Fibroblast of peridontal ligament (primary cell): ENCODE data around the gene HFE.
A peak's percentile ranks its signal among the peaks of the same experiment; 100 is the strongest.
"Not testable (repeated sequence)": the region's sequence is repeated elsewhere in the genome, so short reads cannot be mapped to it uniquely, and the experiment has no call there.

Source experiments
- DNase-seq: peaks from one replicate; pipeline ENCODE4 v3.0.0-alpha.2; 2010; ENCODE audit errors: extremely low read depth

The HFE gene, protein sequence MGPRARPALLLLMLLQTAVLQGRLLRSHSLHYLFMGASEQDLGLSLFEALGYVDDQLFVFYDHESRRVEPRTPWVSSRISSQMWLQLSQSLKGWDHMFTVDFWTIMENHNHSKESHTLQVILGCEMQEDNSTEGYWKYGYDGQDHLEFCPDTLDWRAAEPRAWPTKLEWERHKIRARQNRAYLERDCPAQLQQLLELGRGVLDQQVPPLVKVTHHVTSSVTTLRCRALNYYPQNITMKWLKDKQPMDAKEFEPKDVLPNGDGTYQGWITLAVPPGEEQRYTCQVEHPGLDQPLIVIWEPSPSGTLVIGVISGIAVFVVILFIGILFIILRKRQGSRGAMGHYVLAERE

GRCh38 chr6:26087284-26088115 lies at the start of gene HFE:
Gene HFE, plus strand, starts transcription at chr6:26087429. Its CDS starts 12 bp downstream, at chr6:26087441.
- peak; percentile 72 for DNase-seq

DNA sequence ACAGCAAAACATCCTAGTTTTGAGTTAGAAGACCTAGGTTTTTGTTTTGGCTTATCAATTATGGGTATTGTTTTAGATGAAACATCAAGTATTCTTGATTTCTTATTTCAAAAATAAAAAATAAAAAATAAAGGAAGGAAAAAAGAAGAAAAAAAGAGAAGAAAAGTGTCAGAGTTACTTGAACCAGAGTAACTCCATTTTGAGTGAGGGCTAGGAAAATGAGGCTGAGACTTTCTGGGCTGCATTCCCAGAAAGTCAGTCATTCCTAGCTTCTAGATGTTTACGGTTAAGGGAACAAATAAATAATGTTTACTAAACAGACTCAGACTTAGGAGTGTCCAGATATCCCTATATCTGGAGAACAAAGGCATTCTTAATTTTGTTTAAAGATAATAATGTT lies 45.3 kb upstream of the HFE start:
- no peak for DNase-seq

GRCh38 chr6:26043384-26044139 lies 43.7 kb upstream of the HFE start:
- DNase-seq = peak; percentile 100

DNA sequence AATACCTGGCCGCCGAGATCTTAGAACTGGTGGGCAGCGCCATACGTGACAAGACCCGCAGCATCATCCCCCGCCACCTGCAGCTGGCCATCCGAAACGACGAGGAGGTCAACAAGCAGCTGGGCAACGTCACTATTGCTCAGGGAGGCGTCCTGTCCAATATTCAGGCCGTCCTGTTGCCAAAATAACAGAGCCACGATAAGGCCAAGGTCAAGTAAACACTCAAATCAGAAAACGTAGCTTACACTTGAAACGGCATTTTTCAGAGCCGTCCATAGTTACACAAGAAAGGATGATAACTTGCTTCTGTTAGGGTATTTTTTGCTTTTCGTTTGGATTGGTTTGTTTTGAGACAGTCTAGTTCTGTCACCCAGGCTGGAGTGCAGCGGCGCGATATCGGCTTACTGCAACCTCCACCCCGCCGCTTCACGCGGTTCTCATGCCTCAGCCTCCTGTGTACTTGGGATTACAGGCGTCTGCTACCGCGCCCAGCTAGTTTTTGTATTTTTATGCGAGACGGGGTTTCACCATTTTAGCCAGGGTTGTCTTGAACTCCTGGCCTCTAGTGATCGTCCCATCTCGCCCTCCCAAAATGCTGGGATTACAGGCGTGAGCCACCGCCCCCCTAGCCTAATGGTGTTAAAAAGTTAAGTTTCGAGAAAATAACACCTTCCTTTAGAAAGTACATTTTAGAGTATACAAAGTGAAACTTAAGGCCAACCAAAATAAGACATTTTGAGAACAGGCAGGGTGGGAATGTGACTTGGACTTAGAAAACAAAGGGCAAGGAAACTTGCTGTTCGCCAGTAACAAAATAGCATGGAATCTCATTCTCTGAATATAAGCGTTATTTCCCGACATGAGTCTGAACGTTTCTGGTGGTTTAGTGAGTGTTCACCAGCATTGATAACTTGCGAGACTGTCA lies 42.8 kb upstream of the HFE start:
- DNase-seq = no peak

GRCh38 chr6:26045065-26045927 lies 41.9 kb upstream of the HFE start:
- peak; percentile 96 for DNase-seq

DNA sequence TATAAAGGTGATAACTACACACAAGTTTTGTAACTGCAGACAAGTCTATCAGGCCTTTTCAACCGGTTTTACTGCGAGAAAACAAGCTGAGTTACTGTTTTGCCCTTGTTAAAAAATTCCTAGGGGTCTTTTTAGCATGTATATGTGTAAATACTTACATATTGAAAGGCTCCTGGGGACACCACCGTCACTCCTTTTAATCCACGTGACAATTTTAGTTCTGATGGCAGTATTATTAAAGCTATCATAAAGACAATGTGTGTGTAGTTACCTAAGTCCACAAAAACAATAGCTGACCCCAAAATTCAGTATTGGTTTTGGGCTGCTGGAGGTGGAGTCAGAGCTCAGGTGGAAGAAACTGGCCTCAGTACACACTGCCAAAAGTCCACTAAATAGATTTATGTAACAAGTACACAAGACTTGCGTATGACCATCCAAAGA lies 41.3 kb upstream of the HFE start:
- no peak for DNase-seq

DNA sequence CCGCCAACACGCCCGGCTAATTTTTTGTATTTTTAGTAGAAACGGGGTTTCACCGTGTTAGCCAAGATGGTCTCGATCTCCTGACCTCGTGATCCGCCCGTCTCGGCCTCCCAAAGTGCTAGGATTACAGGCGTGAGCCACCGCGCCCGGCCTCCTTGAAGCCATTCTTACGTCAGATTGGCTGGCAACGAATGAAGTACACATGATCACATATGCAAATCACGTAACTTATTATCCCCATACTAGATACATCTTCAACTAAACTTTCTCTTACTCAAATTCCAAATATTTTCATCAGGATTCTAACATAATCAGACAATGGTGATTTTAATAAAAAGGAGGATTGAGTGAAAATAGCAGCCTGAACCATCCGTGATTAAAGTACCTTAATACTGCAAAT lies 39.9 kb upstream of the HFE start:
- not testable (repeated sequence) for DNase-seq

- DNase-seq = no peak
Measured at GRCh38 chr6:26048590-26048989, 38.6 kb upstream of the HFE start.

GRCh38 chr6:26051665-26052310 lies 35.4 kb upstream of the HFE start:
- no peak for DNase-seq

DNA sequence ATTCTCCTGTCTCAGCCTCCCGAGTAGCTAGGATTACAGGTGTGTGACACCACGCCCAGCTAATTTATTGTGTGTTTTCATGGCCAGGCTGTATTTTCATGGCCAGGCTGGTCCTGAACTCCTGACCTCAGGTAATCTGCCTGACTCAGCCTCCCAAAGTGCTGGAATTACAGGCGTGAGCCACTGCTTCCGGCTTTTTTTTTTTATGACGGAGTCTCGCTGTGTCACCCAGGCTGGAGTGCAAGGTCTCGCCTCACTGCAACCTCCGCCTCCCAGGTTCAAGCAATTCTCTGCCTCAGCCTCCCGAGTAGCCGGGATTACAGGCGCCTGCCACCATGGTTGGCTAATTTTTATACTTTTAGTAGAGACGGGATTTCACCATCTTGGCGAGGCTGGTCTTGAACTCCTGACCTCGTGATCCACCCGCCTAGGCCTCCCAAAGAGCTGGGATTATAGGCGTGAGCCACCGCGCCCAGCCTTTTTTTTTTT lies 34.4 kb upstream of the HFE start:
- DNase-seq = not testable (repeated sequence)

DNA sequence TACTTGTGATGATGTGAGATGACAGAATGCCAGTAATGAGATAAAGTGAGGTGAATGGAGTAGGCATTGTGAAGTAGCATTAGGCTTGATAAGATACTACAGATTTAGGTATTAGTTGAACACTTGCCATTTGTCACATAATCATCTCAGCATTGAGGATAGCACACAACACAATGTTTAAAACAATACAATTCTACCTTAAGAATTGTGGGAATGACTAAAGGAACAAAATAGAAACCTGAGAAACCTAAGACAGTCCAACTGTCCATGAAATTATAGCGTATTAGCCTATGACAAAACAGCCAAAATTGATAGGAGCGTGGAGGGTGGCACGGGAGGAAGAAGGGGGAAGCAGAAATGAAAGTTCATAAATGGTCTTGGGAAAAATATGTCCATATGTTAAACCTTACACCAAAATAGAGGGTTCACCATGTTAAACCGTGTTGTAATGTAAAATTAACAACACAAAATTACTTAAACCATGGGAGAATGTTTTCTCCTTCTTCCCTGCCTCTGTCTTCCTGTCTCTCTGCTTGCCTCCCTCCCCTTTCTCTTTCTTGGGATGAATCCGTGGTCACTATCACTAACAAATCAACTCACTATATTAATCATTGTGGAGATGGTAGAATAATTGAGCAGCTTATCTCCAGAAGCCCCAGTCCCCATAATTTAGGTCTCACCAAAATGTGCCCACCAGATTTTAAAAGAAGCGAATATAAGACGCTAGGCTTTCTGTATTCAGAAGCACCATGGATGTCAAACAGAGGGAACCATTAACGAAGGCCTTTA lies 33.0 kb upstream of the HFE start:
- DNase-seq = peak; percentile 38

DNA sequence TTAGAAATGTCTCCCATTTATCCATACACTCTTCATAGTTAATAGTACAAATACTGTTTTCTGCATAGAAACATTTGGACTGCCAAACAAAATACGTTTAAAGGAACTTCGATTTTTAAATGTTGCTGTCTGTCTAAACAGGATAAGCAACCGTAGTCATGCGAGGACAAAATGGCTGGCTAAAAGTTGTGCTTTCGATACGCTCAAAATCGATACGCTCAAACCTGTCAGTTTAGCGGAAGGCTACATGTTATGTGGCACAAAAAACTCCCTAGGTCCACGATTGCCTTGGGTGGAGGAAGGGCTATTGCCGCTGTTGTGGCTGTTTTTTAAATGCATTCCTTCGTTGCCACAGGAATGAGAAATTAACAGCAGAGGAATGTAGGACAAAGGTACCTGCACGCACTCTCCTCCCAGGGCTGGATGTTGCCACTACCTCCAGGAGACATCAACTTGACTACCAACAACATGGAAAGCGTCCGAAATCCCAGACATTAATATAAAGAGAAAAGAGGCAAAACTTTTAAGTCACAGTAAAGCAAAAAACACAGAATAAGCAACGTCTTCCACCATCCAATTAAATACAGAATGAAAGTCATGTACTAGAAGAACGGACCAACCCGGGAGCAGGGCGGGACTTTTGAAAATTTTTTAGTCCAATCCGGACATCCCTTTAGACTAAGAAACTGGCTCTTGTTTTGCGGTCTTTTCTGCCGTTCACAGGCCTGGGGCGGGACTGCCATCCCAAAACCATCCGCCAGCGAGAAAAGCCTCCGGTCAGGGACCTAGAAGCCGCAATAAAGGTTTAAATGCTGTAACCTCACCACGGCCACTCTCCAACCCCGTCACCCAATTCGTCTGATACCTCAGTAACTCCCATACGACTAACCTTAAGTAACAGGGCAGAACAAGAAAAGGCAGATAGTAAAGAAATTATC lies 32.2 kb upstream of the HFE start:
- DNase-seq = peak; percentile 98

DNA sequence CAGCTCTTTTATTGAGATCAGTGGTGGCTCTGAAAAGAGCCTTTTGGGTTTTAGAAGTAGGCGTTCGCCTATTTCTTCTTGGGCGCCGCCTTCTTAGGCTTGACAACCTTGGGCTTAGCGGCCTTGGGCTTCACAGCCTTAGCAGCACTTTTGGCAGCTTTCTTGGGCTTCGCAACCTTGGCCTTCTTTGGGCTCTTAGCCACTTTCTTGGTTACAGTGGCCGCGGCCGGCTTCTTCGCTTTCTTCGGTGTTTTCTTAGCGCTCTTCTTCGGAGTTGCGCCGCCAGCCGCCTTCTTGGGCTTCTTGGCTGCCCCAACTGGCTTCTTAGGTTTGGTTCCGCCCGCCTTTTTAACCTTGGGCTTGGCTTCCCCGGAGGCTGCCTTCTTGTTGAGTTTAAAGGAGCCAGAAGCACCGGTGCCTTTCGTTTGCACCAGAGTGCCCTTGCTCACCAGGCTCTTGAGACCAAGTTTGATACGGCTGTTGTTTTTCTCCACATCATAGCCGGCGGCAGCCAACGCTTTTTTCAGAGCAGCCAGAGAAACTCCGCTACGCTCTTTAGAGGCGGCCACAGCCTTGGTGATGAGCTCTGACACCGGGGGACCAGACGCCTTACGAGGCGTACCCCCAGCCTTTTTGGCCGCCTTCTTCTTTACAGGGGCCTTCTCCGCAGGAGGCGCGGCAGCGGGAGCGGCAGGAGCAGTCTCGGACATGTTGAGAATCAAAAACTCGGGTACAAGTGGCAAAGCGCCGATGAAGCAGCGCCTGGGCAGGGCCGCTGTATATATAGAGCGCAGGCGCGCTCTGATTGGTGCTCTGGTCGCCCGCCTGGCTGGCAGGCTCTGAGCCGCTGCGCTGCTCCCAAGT lies 31.3 kb upstream of the HFE start:
- peak; percentile 89 for DNase-seq

GRCh38 chr6:26056583-26057350 lies 30.5 kb upstream of the HFE start:
- DNase-seq = peak; percentile 26

- no peak for DNase-seq
Measured at GRCh38 chr6:26057899-26058298, 29.3 kb upstream of the HFE start.
